ENCODE data around the gene TTC24. TPM values are rescaled to one million over a fixed set of nuclear protein-coding genes. Genes with fewer than 3 reads are reported as not detected.

Gene TTC24
- total and polyA plus RNA-seq, 10 of the 15 experiments (the other 5 are each of a cell fraction or from before 2014, with no cell fraction given): 0.05 to 6.4 (median 2.9) TPM; not detected in 1

GRCh38 chr1:156583821-156584622 lies 4.5 kb downstream of the TTC24 start:
- DNase-seq (ENCODE audit: low read depth, low spot score): no peak
- Histone ChIP-seq H3K4me2 (ENCODE audit: control insufficient read depth, insufficient read depth) (no peak overlapping the region), H3K4me3 (no peak overlapping the region), H3K9ac (ENCODE audit: control insufficient read depth, insufficient read depth, low read length) (no peak overlapping the region), H3K9me3 (replicated peaks; ENCODE audit: control insufficient read depth, insufficient read depth, low read length) (no peaks in the 10 kb centered on the region), H3K27ac (ENCODE audit: control insufficient read depth, insufficient read depth) (no peak overlapping the region), H3K79me2 (ENCODE audit: control insufficient read depth, insufficient read depth, low read length) (no peaks in the 10 kb centered on the region), H2AFZ (ENCODE audit: control insufficient read depth, low read depth, low read length) (no peak overlapping the region; the same call in 1 of the 2 replicates), H3K36me3 (ENCODE audit: control insufficient read depth in 2 of 2, insufficient read depth in 2 of 2, low read length in 1 of 2) (no peaks in the 10 kb centered on the region), H3K27me3 (replicated peaks in 1 of 2; ENCODE audit: control insufficient read depth in 2 of 2, insufficient read depth in 2 of 2, low read length in 1 of 2) (no peaks in the 10 kb centered on the region; a peak in 1 of 4 replicates), H4K20me1 (ENCODE audit: control insufficient read depth, insufficient read depth) (no peaks in the 10 kb centered on the region), H3K4me1 (ENCODE audit: control insufficient read depth, insufficient read depth, low read length) (peaks cover 16% of the 10 kb centered on the region)
- in situ Hi-C loops (cut with MboI) (no loop called here), intact Hi-C loops (cut with micrococcal nuclease; ENCODE audit: unreplicated experiment) (loop anchor here (1.0 to 2.0 kb wide), 2 partner anchors 24 to 127 kb away; no protein-coding TSS in a partner anchor)
- ChIA-PET SMC1A (ENCODE audit: uncharacterized antibody, unreplicated experiment) (interaction anchor here (1.0 to 3.5 kb wide), 3 partner anchors 24 to 126 kb away, joined by 3 to 22 read pairs (median 5); no protein-coding TSS in a partner anchor), RAD21 (ENCODE audit: unreplicated experiment) (interaction anchor here (1.1 kb wide), 1 partner anchor 25 kb away, joined by 3 read pairs; no protein-coding TSS in a partner anchor), CTCF (interaction anchor here (1.0 to 4.6 kb wide), 6 partner anchors 16 to 77 kb away, joined by 3 to 40 read pairs (median 12); partner anchors contain the start of gene GPATCH4), POLR2A (interaction anchor here (0.6 kb wide), 1 partner anchor 121 kb away, joined by 9 read pairs; no protein-coding TSS in a partner anchor)
- BruUV-seq (replicated peaks): no TSS peak
- peak; percentile 99 for FAIRE-seq
- ATAC-seq: peak; percentile 83
- WGBS (ENCODE audit: insufficient coverage, insufficient replicate concordance, low lambda C conversion rate, missing lambda C conversion rate): 54% methylated on average over 19 of the region's 20 CpGs
- TF ChIP-seq SMAD1 (IDR thresholded peaks at IDR 0.05; ENCODE audit: low read depth, partially characterized antibody) (no peak), ATF2 (IDR thresholded peaks at IDR 0.05; ENCODE audit: low read length) (no peak), TCF7 (IDR thresholded peaks at IDR 0.05; ENCODE audit: borderline replicate concordance) (no peak), ZBTB11 (CRISPR knock-in tag; IDR thresholded peaks at IDR 0.05) (no peak), RAD21 (IDR thresholded peaks at IDR 0.05; ENCODE audit: insufficient read depth, low read depth, low read length) (peak; percentile 87), SMC3 (IDR thresholded peaks at IDR 0.05; ENCODE audit: borderline replicate concordance, low read length) (peak; percentile 87), CTCF (IDR thresholded peaks at IDR 0.05 in 2 of 3, conservative IDR thresholded peaks at IDR 0.05 in 1 of 3; ENCODE audit: control insufficient read depth in 2 of 3, extremely low read depth in 1 of 3, insufficient read depth in 1 of 3, low read depth in 3 of 3, low read length in 3 of 3) (peak; percentile 88 to 93 (median 89)), ZBTB4 (CRISPR knock-in tag; IDR thresholded peaks at IDR 0.05) (no peak), EP300 (IDR thresholded peaks at IDR 0.05; ENCODE audit: borderline replicate concordance in 1 of 2, control insufficient read depth in 1 of 2, low read depth in 2 of 2, low read length in 2 of 2) (no peak), NFXL1 (IDR thresholded peaks at IDR 0.05; ENCODE audit: borderline replicate concordance) (no peak)

Measured in GM12878 (cell line).